ENCODE measurements around the gene RCE1.
A peak's percentile ranks its signal among the peaks of the same experiment; 100 is the strongest.
"Not testable (repeated sequence)": the region's sequence is repeated elsewhere in the genome, so short reads cannot be mapped to it uniquely, and the experiment has no call there.

RCE1 gene, protein sequence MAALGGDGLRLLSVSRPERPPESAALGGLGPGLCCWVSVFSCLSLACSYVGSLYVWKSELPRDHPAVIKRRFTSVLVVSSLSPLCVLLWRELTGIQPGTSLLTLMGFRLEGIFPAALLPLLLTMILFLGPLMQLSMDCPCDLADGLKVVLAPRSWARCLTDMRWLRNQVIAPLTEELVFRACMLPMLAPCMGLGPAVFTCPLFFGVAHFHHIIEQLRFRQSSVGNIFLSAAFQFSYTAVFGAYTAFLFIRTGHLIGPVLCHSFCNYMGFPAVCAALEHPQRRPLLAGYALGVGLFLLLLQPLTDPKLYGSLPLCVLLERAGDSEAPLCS

DNA sequence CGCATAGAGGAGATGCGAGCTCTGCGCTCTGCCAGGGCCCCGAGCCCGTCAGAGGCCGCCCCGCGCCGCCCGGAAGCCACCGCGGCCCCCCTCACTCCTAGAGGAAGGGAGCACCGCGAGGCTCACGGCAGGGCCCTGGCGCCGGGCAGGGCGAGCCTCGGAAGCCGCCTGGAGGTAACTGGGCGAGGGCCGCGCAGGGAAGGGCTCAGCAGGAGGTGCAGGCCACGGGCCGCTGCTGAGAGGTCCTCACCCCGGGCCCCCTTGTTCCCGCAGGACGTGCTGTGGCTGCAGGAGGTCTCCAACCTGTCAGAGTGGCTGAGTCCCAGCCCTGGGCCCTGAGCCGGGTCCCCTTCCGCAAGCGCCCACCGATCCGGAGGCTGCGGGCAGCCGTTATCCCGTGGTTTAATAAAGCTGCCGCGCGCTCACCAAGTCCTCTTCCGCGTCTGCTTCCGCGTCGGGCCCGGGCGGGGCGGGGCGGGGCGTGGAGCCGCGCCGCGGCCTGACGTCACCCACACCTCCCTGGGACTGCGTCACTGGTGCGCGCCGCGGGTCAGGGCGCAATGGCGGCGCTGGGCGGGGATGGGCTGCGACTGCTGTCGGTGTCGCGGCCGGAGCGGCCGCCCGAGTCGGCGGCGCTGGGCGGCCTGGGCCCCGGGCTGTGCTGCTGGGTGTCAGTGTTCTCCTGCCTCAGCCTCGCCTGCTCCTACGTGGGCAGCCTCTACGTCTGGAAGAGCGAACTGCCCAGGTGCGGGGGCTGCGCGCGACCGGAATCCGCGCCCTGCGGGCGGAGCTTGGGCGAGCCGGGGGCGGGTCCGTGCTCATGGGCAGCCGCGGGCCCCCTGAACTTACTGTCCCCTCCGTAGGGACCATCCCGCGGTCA, at the start of gene RCE1:
RCE1 (plus strand) TSS at position 546 of the 880 bp plus-strand sequence; CDS start at position 561, 15 bp downstream.
- peak; percentile 82 to 85 (median 84) for DNase-seq (ENCODE audit: low read depth in 2 of 3, low spot score in 2 of 3)

DNA sequence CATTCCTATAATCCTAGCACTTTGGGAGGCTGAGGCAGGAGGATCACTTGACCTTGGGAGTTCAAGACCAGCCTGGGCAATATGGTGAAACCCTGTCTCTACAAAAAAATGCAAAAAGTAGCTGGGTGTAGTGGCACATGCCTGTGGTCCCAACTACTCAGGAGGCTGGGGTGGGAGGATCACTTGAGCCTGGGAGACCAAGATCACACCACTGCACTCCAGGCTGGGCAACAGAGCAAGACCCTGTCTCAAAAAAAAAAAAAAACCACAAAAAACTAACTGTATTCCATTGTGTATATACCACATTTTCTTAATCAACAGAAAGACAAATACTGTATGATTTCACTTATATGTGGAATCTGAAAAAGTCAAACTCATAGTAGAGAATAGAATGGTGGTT, 43.4 kb upstream of the RCE1 start:
- not testable (repeated sequence) for DNase-seq (ENCODE audit: low read depth in 2 of 3, low spot score in 2 of 3)

GRCh38 chr11:66800720-66801428, 42.4 kb upstream of the RCE1 start:
- DNase-seq (ENCODE audit: low read depth in 2 of 3, low spot score in 2 of 3), result no peak

- DNase-seq (ENCODE audit: low read depth in 2 of 3, low spot score in 2 of 3), result no peak
These were observed 33.6 kb upstream of the RCE1 start for GRCh38 chr11:66809592-66809991.

- no peak for DNase-seq (ENCODE audit: low read depth in 2 of 3, low spot score in 2 of 3)
These were observed 32.6 kb upstream of the RCE1 start for GRCh38 chr11:66810576-66811185.

DNA sequence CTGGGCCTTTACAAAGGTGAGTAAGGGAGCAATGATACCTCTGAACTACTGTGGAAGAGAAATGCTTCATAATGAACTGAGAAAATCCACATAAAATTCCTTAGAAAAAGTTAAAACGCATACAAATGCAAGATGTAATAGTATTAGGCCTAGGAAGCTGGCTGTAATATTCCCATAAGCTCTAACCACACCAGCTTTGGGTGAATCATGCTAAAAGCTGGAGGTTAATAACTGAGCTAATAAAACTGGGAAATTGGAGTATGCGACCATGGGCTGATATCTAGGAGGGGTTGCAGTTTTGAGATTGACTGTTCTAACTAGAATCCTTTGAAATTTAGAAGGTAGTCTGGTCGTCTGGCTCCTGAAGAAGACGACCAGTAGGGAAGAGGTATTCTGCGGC, 28.6 kb upstream of the RCE1 start:
- DNase-seq (ENCODE audit: low read depth in 2 of 3, low spot score in 2 of 3), result no peak

DNA sequence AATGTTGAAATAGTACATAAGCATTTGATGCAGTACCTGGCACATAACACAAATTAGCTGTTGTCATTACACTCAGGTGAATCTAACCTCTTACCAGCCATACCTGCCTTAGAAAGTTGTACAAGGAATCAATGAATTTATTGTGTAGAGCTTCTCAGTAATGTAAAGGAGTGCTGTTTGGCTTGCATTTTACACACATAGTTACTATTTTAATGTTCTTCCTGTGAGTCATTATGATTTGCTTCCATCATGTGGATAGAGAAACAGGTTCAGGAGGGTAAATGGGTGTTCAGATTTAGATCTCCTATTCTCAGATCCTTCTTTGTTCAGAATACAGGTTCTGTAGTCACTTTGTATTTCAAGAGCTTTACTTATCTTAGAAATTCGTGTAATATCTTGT, 27.6 kb upstream of the RCE1 start:
- no peak for DNase-seq (ENCODE audit: low read depth in 2 of 3, low spot score in 2 of 3)

- DNase-seq (ENCODE audit: low read depth in 2 of 3, low spot score in 2 of 3), result no peak
These were observed 24.8 kb upstream of the RCE1 start for GRCh38 chr11:66818231-66818955.

DNA sequence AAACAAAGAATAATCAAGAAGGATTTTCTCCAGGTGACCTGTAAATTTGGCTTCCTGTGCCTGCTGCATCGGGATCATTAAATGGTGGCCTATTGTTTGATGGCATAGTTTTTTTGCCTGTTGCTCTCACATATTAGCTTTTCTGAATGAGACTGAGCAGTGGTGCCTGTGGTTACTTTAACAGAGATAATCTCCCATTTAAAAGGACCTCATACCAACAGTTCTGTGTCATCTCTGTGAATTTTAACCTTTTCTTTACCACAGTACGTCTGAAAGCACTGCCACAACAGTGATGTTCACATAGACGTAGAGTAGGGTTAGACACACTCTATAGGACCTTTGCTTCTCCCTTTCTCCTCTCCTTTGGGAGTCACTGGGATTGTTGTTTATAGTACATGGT, 22.9 kb upstream of the RCE1 start:
- no peak for DNase-seq (ENCODE audit: low read depth in 2 of 3, low spot score in 2 of 3)

GRCh38 chr11:66820901-66821300, 22.3 kb upstream of the RCE1 start:
- DNase-seq (ENCODE audit: low read depth in 2 of 3, low spot score in 2 of 3), result no peak

DNA sequence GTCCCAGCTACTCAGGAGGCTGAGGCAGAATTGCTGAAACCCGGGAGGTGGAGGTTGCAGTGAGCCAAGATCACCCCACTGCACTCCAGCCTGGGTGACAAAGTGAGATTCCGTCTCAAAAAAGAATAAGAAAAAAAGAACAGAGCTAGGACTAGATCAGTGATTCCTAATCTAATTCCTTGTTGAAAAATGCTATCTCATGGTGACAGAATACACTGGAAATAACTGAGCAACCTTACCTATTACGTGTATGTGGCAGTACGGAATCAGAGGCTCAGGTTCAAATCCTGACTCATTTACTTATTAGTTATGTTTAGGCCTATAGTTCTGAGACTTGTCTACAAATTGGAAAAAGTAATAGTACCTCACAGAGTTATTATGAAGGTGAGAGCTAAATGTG, 19.5 kb upstream of the RCE1 start:
- no peak for DNase-seq (ENCODE audit: low read depth in 2 of 3, low spot score in 2 of 3)

- not testable (repeated sequence) for DNase-seq (ENCODE audit: low read depth in 2 of 3, low spot score in 2 of 3)
These were observed 18.7 kb upstream of the RCE1 start for GRCh38 chr11:66824573-66824972.

DNA sequence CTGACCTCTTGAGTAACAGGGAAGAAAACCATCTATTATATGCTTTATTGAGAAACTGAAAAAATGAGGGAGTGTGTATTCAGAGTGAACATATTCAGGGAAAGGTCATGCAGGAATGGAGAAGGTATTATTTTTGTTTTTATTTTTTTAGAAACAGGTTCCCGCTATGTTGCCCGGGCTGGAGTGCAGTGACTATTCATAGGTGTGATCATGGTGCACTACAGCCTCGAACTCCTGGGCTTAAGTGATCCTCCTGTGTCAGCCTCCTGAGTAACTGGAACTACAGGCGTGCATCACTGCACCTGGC, 8.7 kb upstream of the RCE1 start:
- no peak for DNase-seq (ENCODE audit: low read depth in 2 of 3, low spot score in 2 of 3)

DNA sequence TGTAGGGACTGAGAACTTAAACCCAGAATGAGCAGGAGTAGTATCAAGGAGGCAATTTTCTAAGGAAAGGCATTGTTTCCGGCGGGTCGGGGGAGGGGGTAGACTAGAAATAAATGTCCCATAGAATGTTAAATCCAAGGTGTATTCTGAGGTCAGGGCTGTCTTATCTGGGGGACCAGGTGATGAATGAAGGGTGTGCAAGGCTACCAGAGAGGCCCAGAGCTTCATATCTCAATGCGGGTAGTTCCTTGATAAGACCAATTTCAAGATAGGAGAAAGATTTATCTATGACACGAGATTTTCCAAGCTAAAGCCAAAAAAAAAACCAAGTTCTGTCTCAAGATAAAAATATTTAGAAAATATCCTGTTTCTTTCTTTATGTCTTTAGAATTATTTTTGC, 8.3 kb upstream of the RCE1 start:
- DNase-seq (ENCODE audit: low read depth in 2 of 3, low spot score in 2 of 3), result no peak

GRCh38 chr11:66835768-66836405, 7.4 kb upstream of the RCE1 start:
- DNase-seq (ENCODE audit: low read depth in 2 of 3, low spot score in 2 of 3), result no peak

- DNase-seq (ENCODE audit: low read depth in 2 of 3, low spot score in 2 of 3), result no peak
These were observed 2.7 kb upstream of the RCE1 start for GRCh38 chr11:66840317-66841091.

- no peak for DNase-seq (ENCODE audit: low read depth in 2 of 3, low spot score in 2 of 3)
These were observed 1.4 kb upstream of the RCE1 start for GRCh38 chr11:66841861-66842260.

DNA sequence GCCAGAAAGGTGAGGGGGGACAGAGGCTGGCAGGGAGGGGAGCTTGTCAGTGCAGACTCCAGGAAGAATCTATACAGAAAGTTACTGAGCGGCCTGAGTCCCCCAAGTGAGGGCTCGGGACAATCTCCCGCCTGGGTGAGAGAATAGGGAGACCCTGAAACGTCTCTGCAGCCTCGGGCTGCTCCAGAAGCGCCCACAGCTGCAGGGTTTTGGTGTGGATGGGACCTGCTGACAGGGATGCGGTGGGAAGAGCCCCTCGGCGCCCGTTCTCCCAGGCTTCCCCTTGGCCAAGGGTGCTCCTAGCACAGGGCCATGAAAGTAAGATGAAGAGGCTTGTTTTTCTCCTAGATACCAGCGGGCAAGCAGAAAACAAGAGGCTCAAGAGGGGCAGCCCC, 743 bp upstream of the RCE1 start:
- no peak for DNase-seq (ENCODE audit: low read depth in 2 of 3, low spot score in 2 of 3)

DNA sequence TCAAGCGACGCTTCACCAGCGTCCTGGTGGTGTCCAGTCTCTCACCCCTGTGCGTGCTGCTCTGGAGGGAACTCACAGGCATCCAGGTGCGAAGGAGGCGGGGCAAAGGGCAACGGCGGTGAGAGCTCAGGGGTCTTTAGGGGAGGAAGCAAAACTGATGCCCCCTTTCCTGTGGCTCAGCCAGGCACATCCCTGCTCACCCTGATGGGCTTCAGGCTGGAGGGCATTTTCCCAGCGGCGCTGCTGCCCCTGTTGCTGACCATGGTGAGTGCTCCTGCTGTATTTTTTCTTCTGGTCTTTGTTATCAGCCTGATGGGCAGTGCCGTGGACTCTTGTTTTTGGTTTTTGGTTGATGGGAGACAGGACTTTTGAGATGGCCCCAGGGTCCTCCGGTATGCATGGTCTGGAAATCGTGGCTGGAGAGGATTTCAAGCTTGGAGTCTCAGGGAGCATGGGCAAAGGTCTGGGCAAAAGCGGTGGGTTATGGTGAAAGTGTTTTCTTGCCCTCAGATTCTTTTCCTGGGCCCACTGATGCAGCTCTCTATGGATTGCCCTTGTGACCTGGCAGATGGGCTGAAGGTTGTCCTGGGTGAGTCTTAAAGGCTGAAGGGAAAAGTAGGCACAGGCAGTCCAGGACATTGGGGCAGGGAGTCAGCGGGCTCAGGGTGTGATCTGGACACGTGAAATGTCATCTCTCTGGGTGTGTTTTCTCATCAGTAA, 695 bp downstream of the RCE1 start:
- DNase-seq (ENCODE audit: low read depth in 2 of 3, low spot score in 2 of 3), result no peak
